NCI-H2196 treated with DMSO at 0.1 percent for 48 hours (cell line): ENCODE measurements around the gene AIMP1.

Experiments used
- DNase-seq: peaks from one replicate; lab custom pipeline; 2025; ENCODE audit not compliant: unreplicated experiment; lab: John Stamatoyannopoulos, UW

The AIMP1 gene

DNA sequence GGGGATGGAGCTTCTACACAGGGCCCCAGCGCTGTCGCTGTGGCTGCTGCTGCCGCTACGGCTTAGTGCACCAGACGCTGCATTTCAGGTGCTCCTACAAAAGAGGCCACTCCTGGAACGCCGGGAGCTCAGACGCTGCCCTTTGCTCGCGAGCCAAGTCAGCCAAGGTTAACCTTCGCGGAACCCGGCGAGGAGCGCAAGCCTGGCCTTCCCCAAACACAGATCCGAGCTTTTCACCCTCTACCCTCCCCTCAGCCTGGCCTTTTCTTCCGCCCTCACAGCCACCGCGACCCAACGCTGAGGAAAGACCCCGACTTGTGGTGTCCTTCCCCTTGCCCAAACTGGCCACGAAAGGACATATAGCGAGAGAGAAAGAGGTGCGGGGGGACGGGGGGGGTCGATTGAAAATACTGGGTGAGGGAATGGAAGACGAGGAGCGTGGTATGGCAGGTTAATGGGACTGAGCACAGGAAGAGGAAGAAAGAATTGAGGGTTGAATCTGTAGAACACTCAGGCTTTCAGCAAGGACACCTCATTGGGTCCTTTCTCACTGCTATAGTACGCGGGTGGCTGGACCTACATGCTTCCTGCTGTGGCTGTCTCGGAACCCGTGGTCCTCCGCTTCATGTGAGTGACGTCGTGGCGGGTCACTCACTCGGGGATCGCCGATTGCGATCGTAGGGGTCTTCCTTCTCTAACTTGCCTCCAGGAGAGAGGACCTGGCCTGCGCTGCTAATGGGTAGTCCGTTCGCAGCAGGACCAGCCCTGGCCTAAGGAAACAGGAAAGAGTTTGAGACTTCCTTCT lies at the start of gene AIMP1, which contains the start of gene TBCK:
Gene AIMP1 (plus strand): TSS at position 583 of the 805 bp plus-strand sequence. CDS start 8,460 bp downstream, outside the sequence.
Gene TBCK (minus strand): TSS at position 242 of the 805 bp plus-strand sequence. CDS start 7,249 bp downstream, outside the sequence.
- peak; percentile 35 for DNase-seq

DNA sequence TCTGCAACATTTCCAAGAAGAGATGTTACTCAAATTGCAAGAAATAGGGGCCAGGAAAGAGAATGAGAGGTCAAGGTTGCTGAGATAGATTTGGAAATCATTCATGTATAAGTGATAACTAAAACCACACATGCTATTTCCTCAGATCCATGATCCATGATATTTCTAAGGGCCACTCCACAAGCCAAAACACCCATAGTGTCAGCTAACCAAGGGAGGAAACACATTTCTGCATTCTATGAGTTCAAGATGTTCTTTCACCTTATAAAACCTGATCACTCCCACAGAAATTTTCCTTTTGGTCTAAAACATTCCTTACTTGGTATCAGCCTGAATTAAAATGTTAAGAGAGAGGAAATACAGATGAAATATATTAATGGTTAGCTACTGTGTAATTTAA lies 47.6 kb upstream of the AIMP1 start:
- DNase-seq: no peak

DNA sequence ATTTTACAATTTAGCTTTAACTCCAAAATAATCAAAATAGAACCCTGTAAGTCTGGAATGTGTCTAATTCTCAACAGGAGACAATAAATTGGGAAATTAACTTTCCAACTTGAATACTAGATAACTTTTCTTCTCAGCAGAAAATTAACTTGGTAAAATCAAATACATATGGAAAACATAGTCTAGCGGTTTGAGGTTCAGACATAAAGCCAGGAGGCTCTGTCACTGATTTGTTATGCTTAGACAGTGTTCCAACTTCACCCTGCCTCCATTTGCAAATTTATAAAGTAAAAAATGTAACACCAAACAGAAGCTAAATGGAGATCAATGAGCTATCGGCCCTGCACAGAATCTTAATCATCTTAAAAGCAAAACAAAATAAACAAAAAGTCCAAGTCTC lies 46.6 kb upstream of the AIMP1 start:
- DNase-seq: no peak

DNA sequence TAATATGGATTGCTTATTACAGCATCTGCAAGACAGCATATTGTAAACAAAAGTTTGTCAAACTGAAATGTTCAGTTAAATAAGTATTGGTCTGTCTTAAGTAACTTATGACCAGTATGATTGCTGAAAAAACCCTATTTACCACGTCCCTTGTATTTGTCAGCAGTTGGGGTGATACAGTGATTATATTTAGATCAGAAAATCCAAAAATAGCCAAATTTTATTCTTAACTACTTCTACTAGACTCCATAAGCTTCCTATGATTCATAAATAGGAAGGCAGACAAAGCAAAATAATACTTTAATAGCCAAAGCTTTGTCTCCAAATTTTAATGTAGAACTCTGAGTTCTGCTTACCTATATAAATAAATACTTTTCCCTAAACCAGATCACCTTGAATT lies 45.6 kb upstream of the AIMP1 start:
- DNase-seq: no peak

DNA sequence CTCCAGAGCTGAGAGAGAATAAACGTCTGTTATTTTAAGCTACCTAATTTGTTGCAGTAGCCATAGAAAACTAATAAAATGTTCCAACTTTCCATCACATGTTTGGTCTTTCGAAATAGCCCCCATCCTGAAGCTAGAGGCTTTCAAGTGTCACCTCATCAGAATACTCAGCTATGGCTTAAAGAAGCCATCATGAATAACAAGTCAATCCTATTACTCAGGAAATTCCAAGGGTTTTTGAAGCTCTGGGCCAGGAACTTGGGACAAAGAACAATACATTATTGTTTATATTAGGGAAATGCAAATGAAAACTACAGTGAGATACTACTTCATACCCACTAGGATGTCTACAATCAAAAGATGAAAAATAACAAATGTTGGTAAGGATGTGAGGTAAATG lies 42.5 kb upstream of the AIMP1 start:
- DNase-seq: no peak

DNA sequence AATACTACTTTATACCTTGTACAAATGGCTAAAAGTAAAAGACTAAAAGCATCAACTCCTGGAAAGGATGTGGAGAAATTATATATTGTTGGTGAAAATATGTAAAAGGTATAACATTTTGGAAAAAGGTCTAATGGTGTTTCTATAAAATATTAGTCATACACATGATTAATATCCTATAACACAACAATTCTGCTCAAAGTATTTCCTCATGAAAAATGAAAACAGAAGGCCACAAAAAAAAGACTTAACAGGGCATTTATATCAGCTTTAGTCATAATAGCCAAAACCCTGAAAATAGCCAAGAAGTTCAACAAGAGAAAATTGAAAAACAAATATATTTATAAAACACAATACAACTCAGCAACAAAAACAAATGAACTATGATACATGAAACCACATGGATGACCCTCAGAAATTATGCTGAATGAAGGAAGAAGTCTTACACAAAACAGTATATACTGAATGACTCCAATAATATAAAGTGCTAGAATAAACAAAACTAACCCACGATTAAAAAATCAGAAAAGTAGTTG lies 39.1 kb upstream of the AIMP1 start:
- no peak for DNase-seq

DNA sequence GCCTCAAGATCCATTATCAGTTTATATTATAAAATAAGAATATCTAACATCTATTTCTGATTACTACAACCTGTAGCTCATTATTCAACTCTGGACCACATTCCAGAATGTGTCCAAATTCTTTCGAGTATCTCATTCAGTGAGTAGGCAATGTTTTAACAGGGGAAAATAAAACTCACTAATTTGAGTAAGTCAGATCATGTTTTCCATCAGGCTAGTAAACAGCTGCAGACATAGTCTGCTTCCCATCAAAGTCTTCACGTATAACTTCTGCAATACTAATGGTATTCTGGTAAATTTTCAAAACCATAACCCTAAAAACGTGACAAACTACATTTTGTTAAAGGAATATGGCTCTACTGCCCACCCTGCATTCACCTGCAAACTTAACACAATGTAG lies 32.1 kb upstream of the AIMP1 start:
- no peak for DNase-seq

DNA sequence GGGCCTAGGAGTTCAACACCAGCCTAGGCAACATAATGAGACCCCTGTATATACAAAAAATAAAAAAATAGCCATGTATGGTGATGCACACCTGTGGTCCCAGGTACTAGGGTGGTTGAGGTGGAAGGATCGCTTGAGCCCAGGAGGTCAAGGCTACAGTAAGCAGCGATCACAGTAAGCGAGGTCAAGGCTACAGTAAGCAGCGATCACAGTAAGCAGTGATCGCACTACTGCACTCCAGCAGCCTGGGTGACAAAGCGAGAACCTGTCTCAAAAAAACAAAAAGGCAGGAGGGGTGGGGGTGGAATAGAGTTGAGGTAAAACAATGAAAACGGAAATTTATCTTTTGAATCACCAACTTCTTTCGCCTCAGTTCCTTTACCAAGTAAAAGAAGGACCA lies 29.7 kb upstream of the AIMP1 start:
- no peak for DNase-seq

DNA sequence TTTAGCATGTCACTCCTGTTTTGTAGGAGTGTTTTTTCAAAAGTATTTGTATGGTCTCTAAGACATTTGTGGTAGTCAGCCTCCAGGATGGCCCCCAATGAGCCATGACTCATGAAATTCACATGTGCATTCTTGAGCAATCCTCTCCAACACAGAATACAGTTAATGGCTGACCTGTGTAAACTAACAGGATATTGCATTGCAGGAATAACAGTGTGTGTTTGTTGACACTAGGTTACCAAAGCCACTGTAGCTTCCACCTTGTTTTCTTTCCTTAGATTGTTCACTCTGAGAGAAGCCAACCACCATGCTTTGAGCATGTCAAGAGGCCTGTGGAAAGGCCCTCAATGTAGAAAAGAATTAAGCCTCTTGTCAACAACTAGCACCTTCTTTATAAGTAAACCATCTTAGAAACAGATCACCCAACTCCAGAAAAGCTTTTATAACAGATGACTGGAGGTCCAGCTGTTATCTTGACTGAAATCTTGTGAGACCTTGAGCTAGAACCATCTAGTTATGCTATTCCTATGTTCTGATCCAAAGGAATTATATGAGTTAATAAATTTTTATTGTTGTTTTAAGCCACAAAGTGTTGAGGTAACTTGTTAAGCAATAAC lies 28.9 kb upstream of the AIMP1 start:
- DNase-seq: no peak

DNA sequence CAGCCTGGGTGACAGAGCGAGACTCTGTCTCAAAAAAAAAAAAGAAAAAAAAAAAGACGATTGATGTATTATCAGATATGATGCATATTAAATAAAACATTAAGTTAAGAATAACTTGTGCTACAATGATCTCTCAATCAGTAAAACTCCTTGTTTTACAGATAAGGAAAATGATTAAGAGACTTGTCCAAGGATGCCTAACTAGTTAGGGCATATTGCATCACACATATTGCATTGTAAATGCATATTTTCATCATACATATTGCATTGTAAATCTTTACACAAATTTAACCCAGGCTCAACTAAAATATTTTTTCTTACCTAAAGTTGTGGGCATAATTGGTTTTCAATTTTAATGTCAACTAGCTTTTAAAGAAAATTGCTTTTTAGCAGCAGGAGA lies 26.6 kb upstream of the AIMP1 start:
- no peak for DNase-seq

DNA sequence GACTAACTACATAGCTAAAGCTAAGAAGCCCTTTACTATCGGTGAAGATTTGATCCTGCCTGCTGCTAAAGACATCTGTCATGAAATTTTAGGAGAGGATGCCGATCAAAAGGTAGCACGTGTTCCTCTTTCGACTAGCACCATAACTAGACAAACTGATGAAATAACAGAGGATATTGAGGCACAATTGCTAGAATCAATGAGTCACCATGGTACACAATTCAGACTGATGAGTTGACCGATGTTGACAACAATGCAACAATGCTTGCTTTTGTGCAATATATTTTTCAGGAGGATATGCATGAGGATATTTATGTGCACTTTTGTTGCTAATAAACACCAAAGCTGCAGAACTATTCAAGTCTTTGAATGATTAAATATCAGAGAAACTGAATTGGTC lies 24.7 kb upstream of the AIMP1 start:
- no peak for DNase-seq

DNA sequence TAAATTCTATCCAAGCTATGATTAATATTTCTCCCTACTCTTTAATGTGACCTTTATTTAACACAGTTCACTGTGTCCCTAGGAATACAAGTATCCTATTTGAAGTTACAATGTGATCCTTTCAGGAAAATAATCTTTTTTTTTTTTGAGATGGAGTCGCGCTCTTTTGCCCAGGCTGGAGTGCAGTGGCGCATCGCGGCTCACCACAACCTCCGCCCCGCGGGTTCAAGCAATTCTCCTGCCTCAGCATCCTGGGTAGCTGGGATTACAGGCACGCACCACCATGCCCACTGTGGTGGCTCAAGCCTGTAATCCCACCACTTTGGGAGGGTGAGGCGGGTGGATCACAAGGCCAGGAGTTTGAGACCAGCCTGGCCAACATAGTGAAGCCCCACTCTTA lies 22.3 kb upstream of the AIMP1 start:
- no peak for DNase-seq

DNA sequence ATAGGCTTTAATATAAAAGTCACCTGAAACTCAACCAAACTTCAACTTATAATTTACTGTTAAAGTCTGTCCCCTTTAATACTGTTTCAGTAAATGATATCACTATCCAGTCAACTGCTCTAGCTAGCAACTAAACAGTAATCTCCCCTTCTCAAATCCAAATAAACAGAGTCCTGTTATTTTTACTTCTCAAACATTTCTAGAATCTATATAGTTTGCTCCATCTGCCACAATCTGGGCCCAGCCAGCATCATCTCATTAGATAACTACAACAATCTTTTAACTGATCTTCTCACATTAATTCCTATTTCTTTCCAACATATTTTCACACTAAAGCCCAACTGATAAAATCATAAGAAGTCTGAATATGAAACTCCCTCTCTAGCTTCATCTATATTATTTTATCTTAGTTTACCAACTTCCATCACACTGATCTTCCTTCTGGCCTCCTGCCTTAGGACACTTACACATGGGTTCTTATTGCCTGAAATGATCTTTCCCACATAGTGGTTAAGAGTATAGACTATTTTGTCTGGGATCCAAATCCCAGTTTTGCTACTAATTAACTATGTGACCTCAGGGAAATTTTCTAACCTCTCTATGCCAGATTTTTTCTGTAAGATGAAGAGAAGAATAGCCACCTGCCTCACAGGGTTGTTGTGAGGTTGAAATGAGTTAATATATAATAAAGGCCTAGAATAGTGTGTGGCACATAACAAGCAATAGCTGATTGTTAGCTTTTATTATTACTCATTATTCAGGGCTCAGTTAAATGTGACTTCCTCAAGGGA lies 18.9 kb upstream of the AIMP1 start:
- DNase-seq: no peak

DNA sequence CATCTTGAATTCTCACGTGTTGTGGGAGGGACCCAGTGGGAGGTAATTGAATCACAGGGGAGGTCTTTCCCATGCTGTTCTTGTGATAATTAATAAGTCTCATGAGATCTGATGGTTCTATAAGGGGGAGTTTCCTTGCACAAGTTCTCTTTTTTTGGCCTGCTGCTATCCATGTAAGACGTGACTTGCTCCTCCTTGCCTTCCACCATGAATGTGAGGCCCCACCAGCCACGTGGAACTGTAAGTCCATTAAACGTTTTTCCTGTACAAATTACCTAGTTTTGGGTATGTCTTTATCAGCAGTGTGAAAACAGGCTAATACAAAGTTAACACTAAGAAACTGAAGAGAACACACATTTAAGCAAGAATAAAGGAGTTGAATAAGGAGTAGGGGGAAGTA lies 16.4 kb upstream of the AIMP1 start:
- no peak for DNase-seq

DNA sequence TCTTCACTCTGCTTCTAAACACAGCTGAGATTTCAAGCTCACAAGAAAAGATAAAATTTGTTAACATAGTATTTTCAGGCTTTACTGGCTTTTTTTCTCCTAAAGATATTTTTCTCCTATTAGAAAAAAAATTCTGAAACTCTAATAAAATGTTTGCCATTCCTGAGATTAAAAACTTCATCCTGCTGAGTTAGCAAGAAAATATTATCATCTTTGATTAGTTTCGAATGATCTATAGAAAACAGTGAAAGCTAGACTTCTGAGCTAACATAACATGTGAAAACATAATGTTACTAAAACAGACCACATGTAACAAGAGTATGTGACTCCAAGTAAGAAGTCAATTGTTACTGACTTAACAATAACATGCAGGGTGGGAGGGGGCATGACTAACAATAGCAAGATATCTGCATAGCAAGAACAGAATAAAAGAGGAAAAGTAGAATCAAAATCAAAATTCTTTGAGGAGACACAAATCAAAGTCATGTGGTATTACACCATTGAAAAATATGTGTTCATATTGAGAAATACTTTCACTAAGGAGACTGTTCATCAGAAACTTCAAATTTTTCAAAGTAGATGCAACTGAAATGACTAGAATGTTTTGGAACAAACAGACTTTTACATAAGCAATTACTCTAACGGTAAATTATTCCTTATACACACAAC lies 14.8 kb upstream of the AIMP1 start:
- no peak for DNase-seq

DNA sequence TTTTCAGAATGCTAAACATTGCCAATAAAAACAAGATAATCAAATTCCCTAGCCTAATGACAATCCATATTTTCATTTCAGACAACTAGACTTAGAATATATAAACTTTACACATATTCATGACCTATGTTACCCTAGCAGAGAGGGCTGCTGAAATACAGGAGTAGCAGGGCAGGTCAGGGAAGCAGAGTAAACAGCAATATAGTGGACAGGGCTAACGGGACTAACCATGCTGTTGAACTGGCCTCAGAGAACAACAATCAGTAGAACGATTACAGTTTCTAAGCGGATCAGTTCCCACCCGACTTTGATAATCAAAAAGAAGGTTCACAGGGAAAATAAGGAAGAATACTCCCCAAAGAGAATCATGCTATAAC lies 14.3 kb upstream of the AIMP1 start:
- no peak for DNase-seq

DNA sequence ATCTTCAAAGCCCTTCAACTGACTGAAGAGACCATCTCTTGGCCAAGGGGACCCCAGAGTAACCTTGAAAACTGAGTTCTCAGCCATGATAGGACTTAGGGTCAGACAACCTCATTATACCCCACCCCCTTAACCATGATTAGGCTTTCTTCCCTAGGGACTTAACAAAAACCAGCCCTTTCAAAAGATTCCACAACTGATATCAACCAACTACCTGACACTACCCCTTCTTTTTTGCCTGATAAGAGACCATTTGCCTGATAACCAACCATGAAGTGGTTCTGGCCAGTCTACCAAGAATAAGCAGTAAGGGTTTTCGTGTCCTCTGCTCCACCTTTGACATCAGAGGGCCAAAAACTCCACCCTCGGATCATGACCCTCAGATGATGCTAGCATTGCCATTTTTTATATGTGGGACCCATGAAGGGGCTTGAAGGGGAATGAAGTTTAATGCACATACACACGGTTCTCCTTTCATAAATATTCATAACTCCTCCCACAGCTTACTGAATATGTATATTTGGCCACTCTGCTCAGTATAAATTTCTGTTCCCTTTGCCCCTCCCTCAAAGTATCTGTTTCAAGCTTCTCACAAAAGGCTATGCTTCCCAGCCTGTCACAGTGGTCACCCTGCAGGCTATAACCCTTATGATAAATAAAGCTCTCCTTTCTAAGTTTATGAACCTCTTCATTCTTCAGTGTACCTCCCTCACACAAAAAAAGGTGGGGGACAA lies 12.6 kb upstream of the AIMP1 start:
- DNase-seq: no peak

DNA sequence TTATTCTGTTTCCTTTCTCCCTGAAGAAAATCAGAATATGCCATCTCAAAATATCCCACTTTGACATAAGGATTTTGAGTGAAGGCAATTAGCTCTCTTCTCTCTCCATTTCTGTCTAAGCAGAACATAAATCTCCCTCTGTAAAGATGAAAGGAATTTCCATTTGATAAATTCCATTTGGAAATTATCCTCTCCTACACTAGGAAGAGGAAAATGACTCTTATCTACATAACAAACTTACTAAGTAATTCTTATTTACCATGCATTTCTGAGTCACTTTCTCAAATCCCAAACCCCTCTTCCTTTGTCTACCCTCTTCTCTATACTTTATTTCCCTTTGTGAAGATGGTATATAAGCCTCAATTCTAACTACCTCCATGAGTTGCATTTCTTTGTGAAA lies 11.7 kb upstream of the AIMP1 start:
- DNase-seq: no peak

DNA sequence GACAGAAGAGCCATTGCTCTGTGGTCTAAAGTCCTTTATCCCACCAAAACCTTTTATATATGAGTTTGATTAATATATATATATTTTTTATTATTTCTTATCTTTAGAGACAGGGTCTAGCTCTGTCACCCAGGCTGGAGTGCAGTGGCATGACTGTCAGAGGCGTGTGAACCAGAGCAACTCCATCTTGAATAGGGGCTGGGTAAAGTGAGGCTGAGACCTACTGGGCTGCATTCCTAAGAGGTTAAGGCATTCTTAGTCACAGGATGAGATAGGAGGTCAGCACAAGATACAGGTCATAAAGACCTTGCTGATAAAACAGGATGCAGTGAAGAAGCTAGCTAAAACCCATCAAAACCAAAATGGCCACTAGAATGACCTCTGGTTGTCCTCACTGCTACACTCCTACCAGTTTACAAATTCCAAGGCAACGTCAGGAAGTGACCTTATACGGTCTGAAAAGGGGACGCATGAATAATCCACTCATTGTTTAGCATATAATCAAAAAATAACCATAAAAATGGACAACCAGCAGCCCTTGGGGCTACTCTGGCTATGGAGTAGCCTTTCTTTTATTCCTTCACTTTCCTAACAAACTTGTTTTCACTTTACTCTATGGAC lies 10.8 kb upstream of the AIMP1 start:
- no peak for DNase-seq

DNA sequence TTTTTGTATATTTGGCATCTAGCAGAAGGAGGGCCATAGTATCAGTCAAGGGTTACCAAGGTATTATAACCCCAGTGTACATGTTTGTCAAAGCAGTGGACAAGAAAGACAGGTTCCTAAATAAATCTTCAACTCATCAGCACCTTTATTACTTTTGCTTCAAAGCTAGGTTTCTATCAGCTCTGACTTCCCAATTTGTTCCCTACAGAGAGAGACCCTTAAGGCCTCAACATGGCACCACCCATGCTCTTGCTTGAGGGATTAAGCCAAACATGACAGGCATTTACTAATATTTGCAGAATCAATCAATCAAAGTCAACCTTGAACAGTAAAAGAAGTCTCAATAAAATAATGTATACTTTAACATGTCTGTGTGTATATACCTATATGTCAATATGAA lies 9.8 kb upstream of the AIMP1 start:
- no peak for DNase-seq
